WI38 (cell line): Measurements from ENCODE around the gene KLHDC4.
"Not testable (repeated sequence)": the region's sequence is repeated elsewhere in the genome, so short reads cannot be mapped to it uniquely, and the experiment has no call there.

ENCODE experiments used
- H3K4me3 ChIP-seq: 2 replicates; pipeline ENCODE4 v1.5.1; 2011; ENCODE audit warnings: low read depth, mild to moderate bottlenecking, control low read depth, low read length
- CTCF ChIP-seq: IDR thresholded peaks from 2 replicates; pipeline ENCODE4 v1.5.1; 2012; ENCODE audit warnings: low read depth, mild to moderate bottlenecking, control low read depth, low read length

KLHDC4 gene

DNA sequence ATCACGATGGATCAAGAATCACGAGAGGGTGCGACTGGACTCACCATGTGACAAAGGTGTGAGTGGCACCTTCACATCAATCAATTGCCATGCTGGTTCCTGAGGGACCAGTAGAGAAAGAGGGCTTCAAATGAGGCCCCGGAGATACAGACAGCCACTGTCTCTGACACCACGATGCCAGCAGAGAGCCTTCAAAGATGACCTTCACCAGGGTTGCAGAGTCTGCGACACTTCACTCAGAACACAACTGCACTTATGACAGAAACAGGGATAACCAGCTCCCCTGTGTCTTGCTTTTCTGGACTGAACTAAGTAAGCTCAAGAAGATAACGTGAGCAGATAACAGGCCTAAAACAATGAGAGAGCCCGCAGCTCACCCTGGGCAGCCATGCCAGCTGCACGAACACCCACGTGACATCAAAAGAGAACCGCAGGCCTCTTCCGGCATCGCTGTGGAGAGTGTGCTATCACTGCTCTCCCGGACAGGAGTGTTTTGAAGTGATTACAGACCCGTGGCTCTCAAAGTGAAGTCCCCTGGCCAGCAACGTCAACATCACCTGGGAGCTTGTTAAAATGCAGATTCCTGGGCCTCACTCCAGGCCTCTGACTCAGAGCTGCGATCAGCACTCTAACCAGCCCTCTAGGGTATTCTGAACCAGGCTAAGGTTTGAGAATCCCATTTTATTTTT lies 36.4 kb downstream of the KLHDC4 start:
- H3K4me3 ChIP-seq, result no peak overlapping the region
- no peak for TF ChIP-seq CTCF

GRCh38 chr16:87728026-87728425 lies 37.8 kb downstream of the KLHDC4 start:
- no peak for TF ChIP-seq CTCF
- H3K4me3 ChIP-seq, result no peak overlapping the region

- TF ChIP-seq CTCF, result no peak
- H3K4me3 ChIP-seq, result no peak overlapping the region
Measured at GRCh38 chr16:87727346-87727745, 38.4 kb downstream of the KLHDC4 start.

- H3K4me3 ChIP-seq, result not testable (repeated sequence)
Measured at GRCh38 chr16:87726577-87726976, 39.2 kb downstream of the KLHDC4 start.

DNA sequence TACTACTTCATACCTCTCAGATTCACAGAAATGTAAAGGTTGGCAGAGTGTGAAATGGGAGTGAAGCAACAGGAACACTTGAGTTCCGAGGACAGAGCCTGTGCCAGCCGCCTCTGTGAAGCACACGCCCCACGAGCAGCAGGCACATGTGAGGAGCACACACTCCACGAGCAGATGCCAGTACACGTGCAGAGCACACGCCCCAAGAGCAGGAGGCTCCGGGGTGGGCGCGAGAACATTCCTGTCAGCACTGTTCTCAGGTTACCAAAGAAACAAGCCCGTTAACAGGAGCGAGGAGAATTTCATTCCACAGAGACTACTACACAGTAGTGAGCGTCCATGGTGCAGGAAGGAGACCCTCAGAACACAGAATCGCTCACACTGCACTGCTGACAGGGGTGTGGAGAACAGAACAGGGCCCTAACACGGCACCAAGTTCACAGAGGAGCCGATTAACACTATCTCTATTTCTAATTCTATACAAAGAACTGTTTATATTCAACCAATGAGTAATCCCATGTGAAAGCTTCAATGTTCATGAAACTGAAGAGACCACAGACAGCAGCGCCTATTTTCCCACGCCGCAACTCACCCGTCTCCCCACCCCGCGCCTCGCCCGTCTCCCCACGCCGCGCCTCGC lies 40.1 kb downstream of the KLHDC4 start:
- TF ChIP-seq CTCF, result no peak
- H3K4me3 ChIP-seq, result no peak overlapping the region

DNA sequence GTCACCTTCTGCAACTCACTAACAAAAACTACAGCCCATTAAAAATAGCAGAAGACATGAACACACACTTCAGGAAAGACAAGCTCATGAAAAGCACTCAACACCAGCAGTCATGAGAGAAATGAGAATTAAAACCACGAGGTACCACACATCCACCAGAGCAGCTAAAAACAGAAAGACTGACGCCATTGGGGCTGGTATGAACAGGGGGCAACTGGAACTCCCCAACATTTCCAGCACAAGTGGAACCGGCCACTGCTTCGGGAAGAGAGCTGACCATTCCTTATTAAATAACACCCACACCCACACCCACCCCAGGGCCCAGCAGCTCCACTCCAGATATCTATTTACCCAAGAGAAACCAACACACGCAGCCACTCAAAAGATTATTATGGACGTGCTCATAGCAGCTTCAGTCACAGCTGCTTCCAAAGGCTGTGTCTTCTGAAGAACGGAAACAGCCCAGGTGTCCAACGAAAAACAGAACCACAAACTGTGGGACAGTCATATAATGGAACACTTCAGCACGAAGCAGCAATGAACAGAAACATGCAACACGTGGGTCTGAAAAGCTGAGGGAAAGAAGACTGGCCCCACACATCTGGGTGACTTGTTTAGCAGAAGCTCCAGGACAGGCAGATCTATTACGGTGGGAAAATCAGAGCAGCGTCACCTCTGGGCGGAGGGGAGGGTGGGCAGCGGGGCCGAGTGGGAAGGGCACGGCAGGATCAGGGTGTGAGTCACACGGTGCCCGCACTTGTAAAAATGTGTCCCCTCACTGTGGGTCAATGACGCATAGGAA lies 41.1 kb downstream of the KLHDC4 start:
- H3K4me3 ChIP-seq, result no peak overlapping the region
- TF ChIP-seq CTCF, result no peak

DNA sequence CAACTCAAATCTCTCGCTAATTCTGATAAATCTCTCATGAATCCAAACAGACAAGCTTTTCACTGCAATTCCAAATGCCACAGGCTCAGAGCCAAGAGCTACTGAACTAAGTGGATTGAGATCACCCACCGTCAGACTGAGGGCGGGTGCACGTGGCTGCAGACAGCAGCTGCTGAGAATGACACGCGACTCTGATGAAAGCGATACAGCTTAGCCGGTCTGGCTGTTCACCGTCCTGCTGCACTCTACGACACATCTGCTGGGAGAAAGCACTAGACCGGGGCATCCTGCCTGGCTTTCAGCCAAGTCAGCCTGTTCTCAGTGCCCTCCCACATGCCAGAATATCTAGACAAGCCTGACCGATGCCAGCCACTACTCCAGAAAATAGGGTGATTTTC lies 42.6 kb downstream of the KLHDC4 start:
- H3K4me3 ChIP-seq, result no peak overlapping the region
- TF ChIP-seq CTCF, result no peak
